Measurements from ENCODE around the gene TMC7.

- TF ChIP-seq CTCF (IDR thresholded peaks at IDR 0.05; ENCODE audit: insufficient read depth, low read depth, low read length) (no peak), EZH2 (IDR thresholded peaks at IDR 0.05; ENCODE audit: insufficient read depth, low read length) (no peak)
Observed at GRCh38 chr16:19089410-19089955, 105.7 kb downstream of the TMC7 start.
